OCI-LY7 (cell line): Measurements from ENCODE around the gene SPINT1. TPM values are rescaled to one million over a fixed set of nuclear protein-coding genes. Genes with fewer than 3 reads are reported as not detected.

Experiments used
- BruUV-seq: library from RNA; stranded (reverse); fragments of 400-500 nt; replicated peaks from 2 replicates; lab custom pipeline; 2021; lab: Mats Ljungman, UMichigan
- CTCF ChIA-PET: fragments of 300-600 bp; sonication (Branson Sonifier 250); formaldehyde crosslinking; loops from one replicate; lab custom pipeline; 2022; ENCODE audit warnings: antibody characterized with exemption; ENCODE audit not compliant: unreplicated experiment; lab: Charles Lee
- POLR2A ChIA-PET: fragments of 300-600 bp; sonication (Branson Sonifier 250); formaldehyde crosslinking; loops from one replicate; lab custom pipeline; 2022; ENCODE audit warnings: antibody characterized with exemption; lab: Charles Lee
- DNase-seq: peaks from one replicate; pipeline ENCODE4 v3.0.0-alpha.2; 2015; ENCODE audit warnings: low spot score
- H2AFZ ChIP-seq: fragments of 200-600 bp; sonication (generic), shearing (Covaris generic); 2 replicates; pipeline ENCODE4 v1.6.1; 2014; ENCODE audit warnings: mild to moderate bottlenecking, antibody characterized with exemption, low read length, moderate library complexity
- H3K27ac ChIP-seq: fragments of 200-600 bp; sonication (generic); 2 replicates; pipeline ENCODE4 v1.5.1; 2014; ENCODE audit warnings: mixed run types, low read depth, mild to moderate bottlenecking, moderate library complexity, low read length, inconsistent platforms; ENCODE audit not compliant: poor library complexity, severe bottlenecking
- H3K36me3 ChIP-seq: fragments of 200-600 bp; sonication (generic); 2 replicates; pipeline ENCODE4 v1.6.1; 2014; ENCODE audit warnings: mild to moderate bottlenecking, antibody characterized with exemption, low read length, moderate library complexity, mixed read lengths; ENCODE audit not compliant: insufficient read depth
- H3K4me1 ChIP-seq: fragments of 200-600 bp; sonication (generic); 2 replicates; pipeline ENCODE4 v1.5.1; 2014; ENCODE audit warnings: mild to moderate bottlenecking, low read length; ENCODE audit not compliant: insufficient read depth, poor library complexity, severe bottlenecking
- H3K4me2 ChIP-seq: fragments of 200-600 bp; sonication (generic); 2 replicates; pipeline ENCODE4 v1.6.1; 2014; ENCODE audit warnings: mild to moderate bottlenecking, low read length
- H3K4me3 ChIP-seq: fragments of 200-600 bp; sonication (generic); 2 replicates; pipeline ENCODE4 v1.5.1; 2014; ENCODE audit warnings: mild to moderate bottlenecking, low read depth, low read length; ENCODE audit not compliant: poor library complexity, severe bottlenecking
- H3K79me2 ChIP-seq: fragments of 200-600 bp; sonication (generic); 2 replicates; pipeline ENCODE4 v1.6.1; 2016; ENCODE audit warnings: low read depth, mild to moderate bottlenecking, low read length, moderate library complexity, mixed read lengths; ENCODE audit not compliant: insufficient read depth
- H3K9me2 ChIP-seq: fragments of 200-600 bp; sonication (generic); 2 replicates; pipeline ENCODE4 v1.6.1; 2016; ENCODE audit warnings: mild to moderate bottlenecking, low read length, mixed read lengths; ENCODE audit not compliant: insufficient read depth
- H3K9me3 ChIP-seq: fragments of 200-600 bp; sonication (generic); 2 replicates; pipeline ENCODE4 v1.6.1; 2014; ENCODE audit warnings: mild to moderate bottlenecking, mixed run types, low read length, mixed read lengths
- H4K20me1 ChIP-seq: fragments of 200-600 bp; sonication (generic); 2 replicates; pipeline ENCODE4 v1.6.1; 2014; ENCODE audit warnings: mild to moderate bottlenecking, antibody characterized with exemption, low read length, moderate library complexity, mixed read lengths; ENCODE audit not compliant: insufficient read depth
- CTCF ChIP-seq: fragments of 200-600 bp; sonication (generic); conservative IDR thresholded peaks from 2 replicates; pipeline ENCODE4 v1.5.1; 2014; ENCODE audit warnings: mild to moderate bottlenecking, antibody characterized with exemption, low read length, moderate library complexity, mixed read lengths
- EZH2phosphoT487 ChIP-seq: fragments of 200-600 bp; sonication (generic); IDR thresholded peaks from 2 replicates; pipeline ENCODE4 v1.6.1; 2018; ENCODE audit warnings: low read depth, borderline replicate concordance, mild to moderate bottlenecking, mixed run types, antibody characterized with exemption, low read length, moderate library complexity, mixed read lengths
- intact Hi-C: fragments of 100-400 bp; cut with micrococcal nuclease; formaldehyde crosslinking; loops from one replicate; pipeline ENCODE4 v1.10.0; 2022; ENCODE audit not compliant: unreplicated experiment
- total RNA-seq, 2 experiments: library from RNA; depleted of rRNA in 1 of 2; stranded (reverse); fragments of >200 nt in 1 of 2; shearing (Covaris generic) in 1 of 2; gene quantifications; 2 replicates each; pipeline ENCODE4 v1.2.3, GENCODE V29; 2014 to 2022

SPINT1 gene
- total RNA-seq, 2 experiments from 2014 or later = 2.4 TPM; not detected in 1

- TF ChIP-seq EZH2phosphoT487 (no peak), CTCF (no peak)
- intact Hi-C loops = no loop called here
- CTCF ChIA-PET = no interaction called here
- no peaks in the 10 kb centered on the region for H3K79me2 ChIP-seq
- no peak overlapping the region for H3K4me3 ChIP-seq
- BruUV-seq = no TSS peak
- DNase-seq = no peak
- H4K20me1 ChIP-seq = no peaks in the 10 kb centered on the region
- H3K4me1 ChIP-seq = no peaks in the 10 kb centered on the region
- H3K4me2 ChIP-seq = no peak overlapping the region
- no peak overlapping the region for H2AFZ ChIP-seq
- no peaks in the 10 kb centered on the region for H3K36me3 ChIP-seq
- H3K9me2 ChIP-seq = no peaks in the 10 kb centered on the region
- H3K27ac ChIP-seq = no peak overlapping the region
- POLR2A ChIA-PET = no interaction called here
- no peaks in the 10 kb centered on the region for H3K9me3 ChIP-seq
These were observed 13.0 kb upstream of the SPINT1 start for GRCh38 chr15:40830884-40831283.

GRCh38 chr15:40831861-40832260, 12.0 kb upstream of the SPINT1 start:
- Histone ChIP-seq H3K4me3 (no peak overlapping the region), H3K9me3 (no peaks in the 10 kb centered on the region), H3K4me1 (no peaks in the 10 kb centered on the region), H3K36me3 (no peaks in the 10 kb centered on the region), H4K20me1 (no peaks in the 10 kb centered on the region), H3K4me2 (no peak overlapping the region), H3K27ac (no peak overlapping the region), H3K9me2 (no peaks in the 10 kb centered on the region), H2AFZ (no peak overlapping the region), H3K79me2 (no peaks in the 10 kb centered on the region)
- BruUV-seq = no TSS peak
- ChIA-PET POLR2A (no interaction called here), CTCF (no interaction called here)
- TF ChIP-seq CTCF (no peak), EZH2phosphoT487 (no peak)
- intact Hi-C loops = no loop called here
- no peak for DNase-seq

GRCh38 chr15:40832903-40833302, 10.9 kb upstream of the SPINT1 start:
- DNase-seq = no peak
- Histone ChIP-seq H3K9me2 (no peaks in the 10 kb centered on the region), H4K20me1 (no peaks in the 10 kb centered on the region), H3K4me3 (no peak overlapping the region), H3K36me3 (no peaks in the 10 kb centered on the region), H3K4me1 (no peaks in the 10 kb centered on the region), H3K4me2 (no peak overlapping the region), H3K27ac (no peak overlapping the region), H2AFZ (no peak overlapping the region), H3K79me2 (no peaks in the 10 kb centered on the region), H3K9me3 (no peaks in the 10 kb centered on the region)
- TF ChIP-seq EZH2phosphoT487 (no peak), CTCF (no peak)
- BruUV-seq = no TSS peak
- intact Hi-C loops = no loop called here
- ChIA-PET POLR2A (interaction anchor here (1.2 kb wide), 1 partner anchor 14 kb away, joined by 3 read pairs; no protein-coding TSS in a partner anchor), CTCF (no interaction called here)
